Astrocyte of the cerebellum (primary cell): ENCODE data around the gene WWTR1.

Source experiments
- DNase-seq: peaks from one replicate; pipeline ENCODE4 v3.0.0-alpha.2; 2011; ENCODE audit warnings: low read depth
- H3K4me3 ChIP-seq: 2 replicates; pipeline ENCODE4 v1.5.1; 2011; ENCODE audit warnings: mild to moderate bottlenecking, low read depth, low read length, moderate library complexity
- CTCF ChIP-seq: IDR thresholded peaks from 2 replicates; pipeline ENCODE4 v1.5.1; 2012; ENCODE audit warnings: low read length, low read depth, moderate library complexity, mild to moderate bottlenecking; ENCODE audit errors: missing control alignments
- in situ Hi-C: cut with HindIII; loops from 2 replicates; pipeline ENCODE4 v1.10.0; 2017; ENCODE audit warnings: low sequenced_read_pairs

The WWTR1 gene

GRCh38 chr3:149667576-149667975 lies 9.8 kb upstream of the WWTR1 start:
- no peak for DNase-seq
- no peak for TF ChIP-seq CTCF
- in situ Hi-C loops: no loop called here
- H3K4me3 ChIP-seq: no peak overlapping the region

GRCh38 chr3:149663966-149664365 lies 6.1 kb upstream of the WWTR1 start:
- no peak overlapping the region for H3K4me3 ChIP-seq
- DNase-seq: no peak
- no peak for TF ChIP-seq CTCF
- in situ Hi-C loops: loop anchor here (5.0 kb wide), 1 partner anchor 53 kb away; no protein-coding TSS in a partner anchor

- no peak overlapping the region for H3K4me3 ChIP-seq
- no peak for TF ChIP-seq CTCF
- no peak for DNase-seq
- in situ Hi-C loops: loop anchor here (5.0 kb wide), 1 partner anchor 55 kb away; no protein-coding TSS in a partner anchor
These were observed 4.5 kb upstream of the WWTR1 start for GRCh38 chr3:149662240-149662887.

- no peak overlapping the region for H3K4me3 ChIP-seq
- TF ChIP-seq CTCF: no peak
- in situ Hi-C loops: loop anchor here (5.0 kb wide), 1 partner anchor 57 kb away; no protein-coding TSS in a partner anchor
- DNase-seq: no peak
These were observed 2.6 kb upstream of the WWTR1 start for GRCh38 chr3:149660462-149660861.

- DNase-seq: no peak
- in situ Hi-C loops: no loop called here
- no peak for TF ChIP-seq CTCF
- H3K4me3 ChIP-seq: peak overlapping the region; percentile 83
These were observed 1.1 kb upstream of the WWTR1 start for GRCh38 chr3:149658744-149659497.

GRCh38 chr3:149657321-149657925 lies 402 bp downstream of the WWTR1 start:
- H3K4me3 ChIP-seq: peak overlapping the region; percentile 83
- in situ Hi-C loops: no loop called here
- no peak for DNase-seq
- no peak for TF ChIP-seq CTCF
